ENCODE results near the gene CLCN5.

The CLCN5 gene

GRCh38 chrX:49922291-49923241 is at the start of gene CLCN5:
TSS of gene CLCN5 (plus strand) at chrX:49922596. CDS start at chrX:49925299, 2,703 bp downstream.
- Mint-ChIP-seq H3K4me3 (peak within 1 kb of the TSS; percentile 70), H3K27ac (peak within 1 kb of the TSS; percentile 14), H3K4me1 (no peaks in the 10 kb centered on the region)

GRCh38 chrX:49876750-49877149 is 45.6 kb upstream of the CLCN5 start:
- no peaks in the 10 kb centered on the region for H3K9me3 Mint-ChIP-seq
- peaks cover 21% of the 10 kb centered on the region for H3K4me1 Mint-ChIP-seq
- no peak overlapping the region for H3K4me3 Mint-ChIP-seq
- H3K27ac Mint-ChIP-seq, result no peak overlapping the region
- no peaks in the 10 kb centered on the region for H3K36me3 Mint-ChIP-seq
- ATAC-seq (no peak), DNase-seq (ENCODE audit: low spot score in 2 of 2) (peak in 1 of 2 donors; percentile 2)

More at GRCh38 chrX:49922291-49923241, at the start of gene CLCN5:
- Mint-ChIP-seq H3K9me3 (no peaks in the 10 kb centered on the region), H3K36me3 (no peaks in the 10 kb centered on the region)
- DNase-seq (ENCODE audit: low spot score in 2 of 2), result peak; percentile 76 to 90
- peak; percentile 99 for ATAC-seq

GRCh38 chrX:49877397-49878101 is 44.8 kb upstream of the CLCN5 start:
- ATAC-seq (no peak), DNase-seq (ENCODE audit: low spot score in 2 of 2) (no peak)
- Mint-ChIP-seq H3K4me1 (peaks cover 25% of the 10 kb centered on the region), H3K36me3 (no peaks in the 10 kb centered on the region), H3K27ac (no peak overlapping the region), H3K9me3 (no peaks in the 10 kb centered on the region), H3K4me3 (no peak overlapping the region)

- Mint-ChIP-seq H3K27ac (no peak overlapping the region), H3K36me3 (no peaks in the 10 kb centered on the region), H3K4me3 (peak overlapping the region; percentile 67), H3K9me3 (no peaks in the 10 kb centered on the region), H3K4me1 (peaks cover 25% of the 10 kb centered on the region)
- ATAC-seq, result no peak
- DNase-seq (ENCODE audit: low spot score in 2 of 2), result no peak
These were observed 44.1 kb upstream of the CLCN5 start for GRCh38 chrX:49878128-49878833.

GRCh38 chrX:49878834-49879655 is 43.4 kb upstream of the CLCN5 start, which contains the start of gene USP27X:
TSS of gene USP27X (plus strand) at chrX:49879484. CDS start at chrX:49880308, 824 bp downstream.
- Mint-ChIP-seq H3K4me3 (peak within 1 kb of the TSS; percentile 67), H3K4me1 (peaks cover 27% of the 10 kb centered on the region), H3K9me3 (no peaks in the 10 kb centered on the region), H3K36me3 (no peaks in the 10 kb centered on the region), H3K27ac (no peak within 1 kb of the TSS)
- peak; percentile 31 to 83 for DNase-seq (ENCODE audit: low spot score in 2 of 2)
- peak; percentile 89 for ATAC-seq

- H3K27ac Mint-ChIP-seq, result no peak overlapping the region
- DNase-seq (ENCODE audit: low spot score in 2 of 2) (no peak), ATAC-seq (no peak)
- H3K9me3 Mint-ChIP-seq, result no peaks in the 10 kb centered on the region
- H3K4me3 Mint-ChIP-seq, result peak overlapping the region; percentile 67
- no peaks in the 10 kb centered on the region for H3K36me3 Mint-ChIP-seq
- peaks cover 31% of the 10 kb centered on the region for H3K4me1 Mint-ChIP-seq
These were observed 42.6 kb upstream of the CLCN5 start for GRCh38 chrX:49879656-49880277.

- Mint-ChIP-seq H3K4me1 (peaks cover 26% of the 10 kb centered on the region), H3K27ac (no peak overlapping the region), H3K4me3 (peak overlapping the region; percentile 67), H3K9me3 (no peaks in the 10 kb centered on the region), H3K36me3 (no peaks in the 10 kb centered on the region)
- ATAC-seq, result no peak
- no peak for DNase-seq (ENCODE audit: low spot score in 2 of 2)
These were observed 41.7 kb upstream of the CLCN5 start for GRCh38 chrX:49880668-49881067.

- Mint-ChIP-seq H3K27ac (no peak overlapping the region), H3K4me1 (peaks cover 16% of the 10 kb centered on the region), H3K4me3 (no peak overlapping the region), H3K36me3 (no peaks in the 10 kb centered on the region), H3K9me3 (no peaks in the 10 kb centered on the region)
- ATAC-seq (peak; percentile 61), DNase-seq (ENCODE audit: low spot score in 2 of 2) (peak; percentile 24 to 62)
These were observed 38.0 kb upstream of the CLCN5 start for GRCh38 chrX:49884290-49884862.

- no peak for DNase-seq (ENCODE audit: low spot score in 2 of 2)
- H3K4me1 Mint-ChIP-seq, result no peaks in the 10 kb centered on the region
- no peak overlapping the region for H3K4me3 Mint-ChIP-seq
- H3K27ac Mint-ChIP-seq, result no peak overlapping the region
- peaks cover 8% of the 10 kb centered on the region for H3K9me3 Mint-ChIP-seq
- H3K36me3 Mint-ChIP-seq, result no peaks in the 10 kb centered on the region
- no peak for ATAC-seq
These were observed 29.9 kb upstream of the CLCN5 start for GRCh38 chrX:49892542-49892941.

GRCh38 chrX:49896951-49897350 is 25.4 kb upstream of the CLCN5 start:
- H3K36me3 Mint-ChIP-seq, result no peaks in the 10 kb centered on the region
- no peaks in the 10 kb centered on the region for H3K4me1 Mint-ChIP-seq
- H3K27ac Mint-ChIP-seq, result no peak overlapping the region
- ATAC-seq (no peak), DNase-seq (ENCODE audit: low spot score in 2 of 2) (no peak)
- H3K9me3 Mint-ChIP-seq, result peaks cover 8% of the 10 kb centered on the region
- H3K4me3 Mint-ChIP-seq, result no peak overlapping the region

GRCh38 chrX:49901048-49901447 is 21.3 kb upstream of the CLCN5 start:
- ATAC-seq (no peak), DNase-seq (ENCODE audit: low spot score in 2 of 2) (no peak)
- no peak overlapping the region for H3K4me3 Mint-ChIP-seq
- no peaks in the 10 kb centered on the region for H3K4me1 Mint-ChIP-seq
- no peak overlapping the region for H3K27ac Mint-ChIP-seq
- peaks cover 8% of the 10 kb centered on the region for H3K9me3 Mint-ChIP-seq
- H3K36me3 Mint-ChIP-seq, result no peaks in the 10 kb centered on the region

- no peak overlapping the region for H3K4me3 Mint-ChIP-seq
- ATAC-seq (no peak), DNase-seq (ENCODE audit: low spot score in 2 of 2) (no peak)
- no peaks in the 10 kb centered on the region for H3K9me3 Mint-ChIP-seq
- H3K4me1 Mint-ChIP-seq, result peaks cover 12% of the 10 kb centered on the region
- H3K36me3 Mint-ChIP-seq, result no peaks in the 10 kb centered on the region
- peak overlapping the region; percentile 27 for H3K27ac Mint-ChIP-seq
These were observed 12.1 kb upstream of the CLCN5 start for GRCh38 chrX:49910344-49910743.

- ATAC-seq, result no peak
These were observed 10.3 kb upstream of the CLCN5 start for GRCh38 chrX:49912086-49912485.

GRCh38 chrX:49912861-49913260 is 9.5 kb upstream of the CLCN5 start:
- Mint-ChIP-seq H3K4me1 (peaks cover 12% of the 10 kb centered on the region), H3K4me3 (no peak overlapping the region), H3K9me3 (no peaks in the 10 kb centered on the region), H3K36me3 (no peaks in the 10 kb centered on the region), H3K27ac (no peak overlapping the region)
- ATAC-seq, result no peak
- DNase-seq (ENCODE audit: low spot score in 2 of 2), result no peak

More at GRCh38 chrX:49912086-49912485, 10.3 kb upstream of the CLCN5 start:
- Mint-ChIP-seq H3K4me1 (peaks cover 12% of the 10 kb centered on the region), H3K4me3 (no peak overlapping the region), H3K36me3 (no peaks in the 10 kb centered on the region), H3K9me3 (no peaks in the 10 kb centered on the region), H3K27ac (no peak overlapping the region)
- no peak for DNase-seq (ENCODE audit: low spot score in 2 of 2)
